Measurements from ENCODE around the gene ECEL1.
"Not testable (repeated sequence)": the region's sequence is repeated elsewhere in the genome, so short reads cannot be mapped to it uniquely, and the experiment has no call there.

The ECEL1 gene

GRCh38 chr2:232441147-232441651 lies 46.4 kb downstream of the ECEL1 start:
- no peak for TF ChIP-seq ZNF274 (IDR thresholded peaks at IDR 0.05; ENCODE audit: low read depth, low read length)
- H3K4me3 ChIP-seq (ENCODE audit: low read length), result no peak overlapping the region

- not testable (repeated sequence) for H3K4me3 ChIP-seq (ENCODE audit: low read length)
Observed at GRCh38 chr2:232440220-232441018, 47.2 kb downstream of the ECEL1 start.

- no peak overlapping the region for H3K4me3 ChIP-seq (ENCODE audit: low read length)
- no peak for TF ChIP-seq ZNF274 (IDR thresholded peaks at IDR 0.05; ENCODE audit: low read depth, low read length)
Observed at GRCh38 chr2:232439758-232440135, 47.9 kb downstream of the ECEL1 start.

- no peak overlapping the region for H3K4me3 ChIP-seq (ENCODE audit: low read length)
- TF ChIP-seq ZNF274 (IDR thresholded peaks at IDR 0.05; ENCODE audit: low read depth, low read length), result no peak
Observed at GRCh38 chr2:232438951-232439757, 48.5 kb downstream of the ECEL1 start.

GRCh38 chr2:232438091-232438490 lies 49.5 kb downstream of the ECEL1 start:
- H3K4me3 ChIP-seq (ENCODE audit: low read length), result no peak overlapping the region
- no peak for TF ChIP-seq ZNF274 (IDR thresholded peaks at IDR 0.05; ENCODE audit: low read depth, low read length)

- no peak overlapping the region for H3K4me3 ChIP-seq (ENCODE audit: low read length)
- no peak for TF ChIP-seq ZNF274 (IDR thresholded peaks at IDR 0.05; ENCODE audit: low read depth, low read length)
Observed at GRCh38 chr2:232437195-232437571, 50.5 kb downstream of the ECEL1 start.

- H3K4me3 ChIP-seq (ENCODE audit: low read length), result no peak overlapping the region
- no peak for TF ChIP-seq ZNF274 (IDR thresholded peaks at IDR 0.05; ENCODE audit: low read depth, low read length)
Observed at GRCh38 chr2:232436381-232437194, 51.0 kb downstream of the ECEL1 start.

GRCh38 chr2:232435805-232436204 lies 51.8 kb downstream of the ECEL1 start:
- no peak for TF ChIP-seq ZNF274 (IDR thresholded peaks at IDR 0.05; ENCODE audit: low read depth, low read length)

GRCh38 chr2:232435375-232435648 lies 52.3 kb downstream of the ECEL1 start:
- no peak overlapping the region for H3K4me3 ChIP-seq (ENCODE audit: low read length)
- no peak for TF ChIP-seq ZNF274 (IDR thresholded peaks at IDR 0.05; ENCODE audit: low read depth, low read length)

More at GRCh38 chr2:232435805-232436204, 51.8 kb downstream of the ECEL1 start:
- no peak overlapping the region for H3K4me3 ChIP-seq (ENCODE audit: low read length)

GRCh38 chr2:232434563-232435374 lies 52.9 kb downstream of the ECEL1 start:
- no peak for TF ChIP-seq ZNF274 (IDR thresholded peaks at IDR 0.05; ENCODE audit: low read depth, low read length)
- no peak overlapping the region for H3K4me3 ChIP-seq (ENCODE audit: low read length)

GRCh38 chr2:232434091-232434490 lies 53.5 kb downstream of the ECEL1 start:
- no peak overlapping the region for H3K4me3 ChIP-seq (ENCODE audit: low read length)
- TF ChIP-seq ZNF274 (IDR thresholded peaks at IDR 0.05; ENCODE audit: low read depth, low read length), result no peak

- H3K4me3 ChIP-seq (ENCODE audit: low read length), result not testable (repeated sequence)
Observed at GRCh38 chr2:232433622-232434021, 54.0 kb downstream of the ECEL1 start.

- TF ChIP-seq ZNF274 (IDR thresholded peaks at IDR 0.05; ENCODE audit: low read depth, low read length), result no peak
- H3K4me3 ChIP-seq (ENCODE audit: low read length), result no peak overlapping the region
Observed at GRCh38 chr2:232432598-232433184, 54.9 kb downstream of the ECEL1 start.

Measured in GM08714 (cell line).